HEK293 (cell line): ENCODE results near the gene KIRREL1.

Experiments
- CTCF ChIA-PET: fragments of 350-600 bp; formaldehyde crosslinking; extraction: SDS; loops from one replicate; lab custom pipeline; 2021; ENCODE audit warnings: antibody characterized with exemption; lab: Yijun Ruan, JAX
- POLR2A ChIA-PET: fragments of 300-600 bp; formaldehyde crosslinking; extraction: SDS; loops from one replicate; lab custom pipeline; 2020; ENCODE audit warnings: antibody characterized with exemption, inconsistent platforms; lab: Yijun Ruan, JAX
- H3K27ac ChIP-seq: fragments of 200-500 bp; sonication (Bioruptor generic); 2 replicates; pipeline ENCODE4 v1.5.1; 2014; ENCODE audit warnings: low read depth, low read length, control low read depth, inconsistent platforms; ENCODE audit errors: extremely low read depth
- H3K36me3 ChIP-seq, 2 experiments: fragments of 200-500 bp in 1 of 2; sonication (Bioruptor generic) in 1 of 2; 1 replicate in 1 of 2; 2 replicates in 1 of 2; pipeline ENCODE4 v1.5.1; 2014 to 2017; ENCODE audit warnings: inconsistent platforms in 2 of 2, low read length in 2 of 2; ENCODE audit not compliant: control insufficient read depth in 2 of 2, insufficient read depth in 1 of 2
- H3K4me1 ChIP-seq: fragments of 200-500 bp; sonication (Bioruptor generic); 2 replicates; pipeline ENCODE4 v1.5.1; 2014; ENCODE audit warnings: mild to moderate bottlenecking, low read length, inconsistent platforms; ENCODE audit not compliant: control insufficient read depth, insufficient read depth
- H3K4me3 ChIP-seq: 2 replicates; pipeline ENCODE4 v1.5.1; 2011; ENCODE audit warnings: low read depth, mild to moderate bottlenecking, control low read depth, low read length, moderate library complexity
- H3K9me3 ChIP-seq: fragments of 200-500 bp; sonication (Bioruptor generic); 2 replicates; pipeline ENCODE4 v1.5.1; 2014; ENCODE audit warnings: low read depth, low read length, inconsistent platforms; ENCODE audit not compliant: control insufficient read depth, insufficient read depth
- KLF8 ChIP-seq: fragments of 450-650 bp; formaldehyde crosslinking; IDR thresholded peaks from 2 replicates; pipeline ENCODE4 v1.5.1; 2016; ENCODE audit warnings: missing biosample characterization, missing genetic modification characterization
- MZF1 ChIP-seq: fragments of 450-650 bp; formaldehyde crosslinking; IDR thresholded peaks from 2 replicates; pipeline ENCODE4 v1.5.1; 2017; ENCODE audit warnings: missing biosample characterization, missing genetic modification characterization, borderline replicate concordance
- OVOL3 ChIP-seq: fragments of 450-650 bp; formaldehyde crosslinking; IDR thresholded peaks from 2 replicates; pipeline ENCODE4 v1.5.1; 2016; ENCODE audit warnings: missing biosample characterization, missing genetic modification characterization
- PRDM1 ChIP-seq: fragments of 450-650 bp; formaldehyde crosslinking; IDR thresholded peaks from 2 replicates; pipeline ENCODE4; 2016; ENCODE audit warnings: missing biosample characterization, missing genetic modification characterization
- SCRT2 ChIP-seq: fragments of 450-650 bp; formaldehyde crosslinking; IDR thresholded peaks from 2 replicates; pipeline ENCODE4 v1.5.1; 2016; ENCODE audit warnings: missing biosample characterization, missing genetic modification characterization
- TRIM28 ChIP-seq: IDR thresholded peaks from 2 replicates; pipeline ENCODE4 v1.6.1; 2011; ENCODE audit warnings: low read length, control low read depth, borderline replicate concordance
- YY1 ChIP-seq: fragments of 450-650 bp; formaldehyde crosslinking; IDR thresholded peaks from 2 replicates; pipeline ENCODE4 v1.5.1; 2018; ENCODE audit warnings: missing biosample characterization, missing genetic modification characterization
- ZFP37 ChIP-seq: fragments of 450-650 bp; formaldehyde crosslinking; IDR thresholded peaks from 2 replicates; pipeline ENCODE4 v1.5.1; 2016; ENCODE audit warnings: missing biosample characterization, missing genetic modification characterization
- ZNF146 ChIP-seq: fragments of 450-650 bp; formaldehyde crosslinking; IDR thresholded peaks from 2 replicates; pipeline ENCODE4 v1.5.1; 2016; ENCODE audit warnings: missing biosample characterization, missing genetic modification characterization
- ZNF155 ChIP-seq: fragments of 450-650 bp; formaldehyde crosslinking; IDR thresholded peaks from 2 replicates; pipeline ENCODE4 v1.5.1; 2016; ENCODE audit warnings: missing biosample characterization, missing genetic modification characterization
- ZNF16 ChIP-seq: fragments of 450-650 bp; formaldehyde crosslinking; IDR thresholded peaks from 2 replicates; pipeline ENCODE4 v1.5.1; 2016; ENCODE audit warnings: low read depth, missing biosample characterization, missing genetic modification characterization
- ZNF19 ChIP-seq: fragments of 450-650 bp; formaldehyde crosslinking; IDR thresholded peaks from 2 replicates; pipeline ENCODE4; 2016; ENCODE audit warnings: missing biosample characterization, missing genetic modification characterization, low read depth
- ZNF223 ChIP-seq: fragments of 450-650 bp; formaldehyde crosslinking; IDR thresholded peaks from 2 replicates; pipeline ENCODE4 v1.5.1; 2016; ENCODE audit warnings: missing biosample characterization, missing genetic modification characterization
- ZNF266 ChIP-seq: fragments of 450-650 bp; formaldehyde crosslinking; IDR thresholded peaks from 2 replicates; pipeline ENCODE4 v1.5.1; 2016; ENCODE audit warnings: missing biosample characterization, missing genetic modification characterization, low read depth
- ZNF335 ChIP-seq: fragments of 450-650 bp; formaldehyde crosslinking; conservative IDR thresholded peaks from 2 replicates; pipeline ENCODE4 v1.5.1; 2016; ENCODE audit warnings: missing biosample characterization, missing genetic modification characterization
- ZNF391 ChIP-seq: fragments of 450-650 bp; formaldehyde crosslinking; IDR thresholded peaks from 2 replicates; pipeline ENCODE4 v1.5.1; 2016; ENCODE audit warnings: low read depth, missing biosample characterization, missing genetic modification characterization, borderline replicate concordance
- ZNF416 ChIP-seq: fragments of 450-650 bp; formaldehyde crosslinking; IDR thresholded peaks from 2 replicates; pipeline ENCODE4 v1.5.1; 2016; ENCODE audit warnings: missing biosample characterization, missing genetic modification characterization
- ZNF514 ChIP-seq: fragments of 450-650 bp; formaldehyde crosslinking; IDR thresholded peaks from 2 replicates; pipeline ENCODE4 v1.5.1; 2016; ENCODE audit warnings: missing biosample characterization, missing genetic modification characterization
- ZNF521 ChIP-seq: fragments of 450-650 bp; formaldehyde crosslinking; IDR thresholded peaks from 2 replicates; pipeline ENCODE4 v1.5.1; 2017; ENCODE audit warnings: missing biosample characterization, mild to moderate bottlenecking, missing genetic modification characterization
- ZNF529 ChIP-seq: fragments of 450-650 bp; formaldehyde crosslinking; IDR thresholded peaks from 2 replicates; pipeline ENCODE4 v1.5.1; 2017; ENCODE audit warnings: missing genetic modification characterization, missing biosample characterization; ENCODE audit not compliant: insufficient replicate concordance
- ZNF610 ChIP-seq: fragments of 450-650 bp; formaldehyde crosslinking; IDR thresholded peaks from 2 replicates; pipeline ENCODE4 v1.5.1; 2016; ENCODE audit warnings: missing biosample characterization, missing genetic modification characterization, borderline replicate concordance
- ZNF623 ChIP-seq: fragments of 450-650 bp; formaldehyde crosslinking; IDR thresholded peaks from 2 replicates; pipeline ENCODE4 v1.5.1; 2016; ENCODE audit warnings: missing biosample characterization, missing genetic modification characterization
- ZNF701 ChIP-seq: fragments of 450-650 bp; formaldehyde crosslinking; IDR thresholded peaks from 2 replicates; pipeline ENCODE4 v1.5.1; 2016; ENCODE audit warnings: missing biosample characterization, missing genetic modification characterization
- ZNF768 ChIP-seq: fragments of 450-650 bp; formaldehyde crosslinking; IDR thresholded peaks from 2 replicates; pipeline ENCODE4 v1.5.1; 2018; ENCODE audit warnings: missing biosample characterization, mild to moderate bottlenecking, missing genetic modification characterization
- ZNF777 ChIP-seq: fragments of 450-650 bp; formaldehyde crosslinking; IDR thresholded peaks from 2 replicates; pipeline ENCODE4 v1.5.1; 2017; ENCODE audit warnings: missing biosample characterization, missing genetic modification characterization, borderline replicate concordance
- ZNF785 ChIP-seq: fragments of 450-650 bp; formaldehyde crosslinking; IDR thresholded peaks from 2 replicates; pipeline ENCODE4 v1.5.1; 2016; ENCODE audit warnings: missing biosample characterization, missing genetic modification characterization
- TF ChIP-seq, protein P1 (sequence below): fragments of 450-650 bp; formaldehyde crosslinking; IDR thresholded peaks from 2 replicates; pipeline ENCODE4; 2016; ENCODE audit warnings: missing biosample characterization, missing genetic modification characterization
- TF ChIP-seq, protein P2 (sequence below): fragments of 450-650 bp; formaldehyde crosslinking; IDR thresholded peaks from 2 replicates; pipeline ENCODE4 v1.5.1; 2017; ENCODE audit warnings: missing biosample characterization, mild to moderate bottlenecking, missing genetic modification characterization, moderate library complexity
- TF ChIP-seq, protein P3 (sequence below): fragments of 450-650 bp; formaldehyde crosslinking; IDR thresholded peaks from 2 replicates; pipeline ENCODE4 v1.5.1; 2016; ENCODE audit warnings: missing biosample characterization, missing genetic modification characterization
- TF ChIP-seq, protein P4 (sequence below): fragments of 450-650 bp; formaldehyde crosslinking; IDR thresholded peaks from 2 replicates; pipeline ENCODE4 v1.5.1; 2016; ENCODE audit warnings: missing biosample characterization, missing genetic modification characterization

KIRREL1 gene

DNA sequence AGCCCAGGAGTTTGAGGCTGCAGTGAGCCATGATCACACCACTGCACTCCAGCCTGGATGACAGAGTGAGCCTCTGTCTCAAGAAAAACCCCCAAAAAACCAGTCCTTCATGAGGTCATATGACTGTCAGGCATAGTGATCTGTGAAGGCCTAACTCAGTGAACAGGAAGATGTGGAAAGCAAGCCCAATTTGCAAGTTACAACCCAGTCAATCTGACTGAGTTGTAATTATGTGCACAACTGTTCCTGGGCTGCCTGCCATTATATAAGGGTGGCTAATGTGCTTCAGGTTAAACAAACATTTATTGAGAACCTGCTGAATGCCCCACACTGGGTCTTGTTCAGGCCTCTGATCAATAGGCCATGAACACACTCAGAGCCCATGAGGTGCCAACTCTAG lies 38.2 kb upstream of the KIRREL1 start:
- H3K9me3 ChIP-seq = no peaks in the 10 kb centered on the region
- POLR2A ChIA-PET = no interaction called here
- TF ChIP-seq, protein P1, sequence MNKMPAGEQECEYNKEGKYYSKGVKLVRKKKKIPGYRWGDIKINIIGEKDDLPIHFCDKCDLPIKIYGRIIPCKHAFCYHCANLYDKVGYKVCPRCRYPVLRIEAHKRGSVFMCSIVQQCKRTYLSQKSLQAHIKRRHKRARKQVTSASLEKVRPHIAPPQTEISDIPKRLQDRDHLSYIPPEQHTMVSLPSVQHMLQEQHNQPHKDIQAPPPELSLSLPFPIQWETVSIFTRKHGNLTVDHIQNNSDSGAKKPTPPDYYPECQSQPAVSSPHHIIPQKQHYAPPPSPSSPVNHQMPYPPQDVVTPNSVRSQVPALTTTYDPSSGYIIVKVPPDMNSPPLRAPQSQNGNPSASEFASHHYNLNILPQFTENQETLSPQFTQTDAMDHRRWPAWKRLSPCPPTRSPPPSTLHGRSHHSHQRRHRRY (tag by site-specific recombination) = no peak
- TF ChIP-seq ZNF777 (tag by site-specific recombination) = no peak
- no peak for TF ChIP-seq ZNF146
- no peak for TF ChIP-seq YY1 (tag by site-specific recombination)
- TF ChIP-seq ZNF16 (tag by site-specific recombination) = no peak
- no peak for TF ChIP-seq ZFP37 (tag by site-specific recombination)
- TF ChIP-seq OVOL3 (tag by site-specific recombination) = no peak
- TF ChIP-seq ZNF529 (tag by site-specific recombination) = no peak
- TF ChIP-seq ZNF514 (tag by site-specific recombination) = no peak
- TF ChIP-seq KLF8 (tag by site-specific recombination) = no peak
- TF ChIP-seq SCRT2 (tag by site-specific recombination) = no peak
- TF ChIP-seq ZNF610 (tag by site-specific recombination) = no peak
- TF ChIP-seq, protein P2, sequence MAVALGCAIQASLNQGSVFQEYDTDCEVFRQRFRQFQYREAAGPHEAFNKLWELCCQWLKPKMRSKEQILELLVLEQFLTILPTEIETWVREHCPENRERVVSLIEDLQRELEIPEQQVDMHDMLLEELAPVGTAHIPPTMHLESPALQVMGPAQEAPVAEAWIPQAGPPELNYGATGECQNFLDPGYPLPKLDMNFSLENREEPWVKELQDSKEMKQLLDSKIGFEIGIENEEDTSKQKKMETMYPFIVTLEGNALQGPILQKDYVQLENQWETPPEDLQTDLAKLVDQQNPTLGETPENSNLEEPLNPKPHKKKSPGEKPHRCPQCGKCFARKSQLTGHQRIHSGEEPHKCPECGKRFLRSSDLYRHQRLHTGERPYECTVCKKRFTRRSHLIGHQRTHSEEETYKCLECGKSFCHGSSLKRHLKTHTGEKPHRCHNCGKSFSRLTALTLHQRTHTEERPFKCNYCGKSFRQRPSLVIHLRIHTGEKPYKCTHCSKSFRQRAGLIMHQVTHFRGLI (tag by site-specific recombination) = no peak
- no peak for TF ChIP-seq ZNF335
- no peak for TF ChIP-seq ZNF701 (tag by site-specific recombination)
- TF ChIP-seq, protein P3, sequence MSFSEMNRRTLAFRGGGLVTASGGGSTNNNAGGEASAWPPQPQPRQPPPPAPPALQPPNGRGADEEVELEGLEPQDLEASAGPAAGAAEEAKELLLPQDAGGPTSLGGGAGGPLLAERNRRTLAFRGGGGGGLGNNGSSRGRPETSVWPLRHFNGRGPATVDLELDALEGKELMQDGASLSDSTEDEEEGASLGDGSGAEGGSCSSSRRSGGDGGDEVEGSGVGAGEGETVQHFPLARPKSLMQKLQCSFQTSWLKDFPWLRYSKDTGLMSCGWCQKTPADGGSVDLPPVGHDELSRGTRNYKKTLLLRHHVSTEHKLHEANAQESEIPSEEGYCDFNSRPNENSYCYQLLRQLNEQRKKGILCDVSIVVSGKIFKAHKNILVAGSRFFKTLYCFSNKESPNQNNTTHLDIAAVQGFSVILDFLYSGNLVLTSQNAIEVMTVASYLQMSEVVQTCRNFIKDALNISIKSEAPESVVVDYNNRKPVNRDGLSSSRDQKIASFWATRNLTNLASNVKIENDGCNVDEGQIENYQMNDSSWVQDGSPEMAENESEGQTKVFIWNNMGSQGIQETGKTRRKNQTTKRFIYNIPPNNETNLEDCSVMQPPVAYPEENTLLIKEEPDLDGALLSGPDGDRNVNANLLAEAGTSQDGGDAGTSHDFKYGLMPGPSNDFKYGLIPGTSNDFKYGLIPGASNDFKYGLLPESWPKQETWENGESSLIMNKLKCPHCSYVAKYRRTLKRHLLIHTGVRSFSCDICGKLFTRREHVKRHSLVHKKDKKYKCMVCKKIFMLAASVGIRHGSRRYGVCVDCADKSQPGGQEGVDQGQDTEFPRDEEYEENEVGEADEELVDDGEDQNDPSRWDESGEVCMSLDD = no peak
- TF ChIP-seq ZNF416 (tag by site-specific recombination) = no peak
- no peak overlapping the region for H3K4me3 ChIP-seq
- no peak overlapping the region for H3K27ac ChIP-seq
- H3K36me3 ChIP-seq = no peaks in the 10 kb centered on the region
- H3K4me1 ChIP-seq = no peaks in the 10 kb centered on the region
- CTCF ChIA-PET = no interaction called here

DNA sequence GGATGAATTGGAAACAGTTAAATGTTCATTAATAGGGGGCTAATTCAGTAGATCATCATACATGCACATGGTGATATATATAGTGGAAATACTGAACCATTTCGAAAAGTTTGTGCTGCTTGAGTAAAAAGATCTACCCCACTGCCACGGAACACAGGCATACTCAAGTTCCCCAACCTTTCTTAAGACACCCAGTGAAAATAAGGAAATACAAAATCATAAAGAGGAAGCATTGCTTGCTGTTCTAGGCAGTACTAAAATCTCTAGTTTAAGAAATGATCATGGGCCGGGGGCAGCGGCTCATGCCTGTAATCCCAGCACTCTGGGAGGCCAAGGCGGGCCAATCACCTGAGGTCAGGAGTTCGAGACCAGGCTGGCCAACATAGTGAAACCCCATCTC lies 37.6 kb upstream of the KIRREL1 start:
- ChIA-PET CTCF (interaction anchor here (0.6 to 18.5 kb wide), 2 partner anchors 165 to 456 kb away, joined by 3 to 805 read pairs; a partner anchor contains a TSS), POLR2A (no interaction called here)
- no peak overlapping the region for H3K27ac ChIP-seq
- no peaks in the 10 kb centered on the region for H3K4me1 ChIP-seq
- no peak overlapping the region for H3K4me3 ChIP-seq
- TF ChIP-seq ZNF785 (tag by site-specific recombination) (no peak), ZNF391 (tag by site-specific recombination) (no peak), ZNF223 (tag by site-specific recombination) (no peak), ZNF19 (no peak), ZNF266 (tag by site-specific recombination) (no peak), PRDM1 (no peak), MZF1 (tag by site-specific recombination) (no peak), ZNF623 (tag by site-specific recombination) (no peak), ZNF521 (tag by site-specific recombination) (no peak), ZNF155 (no peak), ZNF768 (tag by site-specific recombination) (no peak), TRIM28 (no peak)
- TF ChIP-seq, protein P4, sequence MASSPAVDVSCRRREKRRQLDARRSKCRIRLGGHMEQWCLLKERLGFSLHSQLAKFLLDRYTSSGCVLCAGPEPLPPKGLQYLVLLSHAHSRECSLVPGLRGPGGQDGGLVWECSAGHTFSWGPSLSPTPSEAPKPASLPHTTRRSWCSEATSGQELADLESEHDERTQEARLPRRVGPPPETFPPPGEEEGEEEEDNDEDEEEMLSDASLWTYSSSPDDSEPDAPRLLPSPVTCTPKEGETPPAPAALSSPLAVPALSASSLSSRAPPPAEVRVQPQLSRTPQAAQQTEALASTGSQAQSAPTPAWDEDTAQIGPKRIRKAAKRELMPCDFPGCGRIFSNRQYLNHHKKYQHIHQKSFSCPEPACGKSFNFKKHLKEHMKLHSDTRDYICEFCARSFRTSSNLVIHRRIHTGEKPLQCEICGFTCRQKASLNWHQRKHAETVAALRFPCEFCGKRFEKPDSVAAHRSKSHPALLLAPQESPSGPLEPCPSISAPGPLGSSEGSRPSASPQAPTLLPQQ (tag by site-specific recombination) = no peak
- no peaks in the 10 kb centered on the region for H3K36me3 ChIP-seq
- no peaks in the 10 kb centered on the region for H3K9me3 ChIP-seq
